ENCODE results near the gene CLDN24.

DNA sequence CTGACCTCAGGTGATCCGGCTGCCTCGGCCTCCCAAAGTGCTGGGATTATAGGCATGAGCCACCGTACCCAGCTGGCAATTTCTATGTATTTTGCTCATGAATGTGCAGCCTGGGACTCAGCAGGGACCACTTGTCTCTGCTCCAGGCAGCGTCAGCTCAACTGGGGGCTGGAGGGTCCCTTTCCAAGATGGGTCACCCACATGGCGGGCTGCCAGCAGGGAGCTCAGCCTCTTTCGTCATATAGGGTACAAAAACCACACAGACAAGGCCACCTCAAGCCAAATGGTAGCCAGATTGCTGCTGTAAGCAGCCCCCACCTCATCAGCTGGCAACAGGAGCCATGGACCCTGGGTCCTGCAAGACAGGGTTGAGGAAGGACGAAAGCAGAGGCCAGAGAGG, 2.4 kb upstream of the CLDN24 start:
- no peak for TF ChIP-seq EZH2 (optimal IDR thresholded peaks at IDR 0.05; ENCODE audit: low read depth, low read length)
- TF ChIP-seq, protein P1, sequence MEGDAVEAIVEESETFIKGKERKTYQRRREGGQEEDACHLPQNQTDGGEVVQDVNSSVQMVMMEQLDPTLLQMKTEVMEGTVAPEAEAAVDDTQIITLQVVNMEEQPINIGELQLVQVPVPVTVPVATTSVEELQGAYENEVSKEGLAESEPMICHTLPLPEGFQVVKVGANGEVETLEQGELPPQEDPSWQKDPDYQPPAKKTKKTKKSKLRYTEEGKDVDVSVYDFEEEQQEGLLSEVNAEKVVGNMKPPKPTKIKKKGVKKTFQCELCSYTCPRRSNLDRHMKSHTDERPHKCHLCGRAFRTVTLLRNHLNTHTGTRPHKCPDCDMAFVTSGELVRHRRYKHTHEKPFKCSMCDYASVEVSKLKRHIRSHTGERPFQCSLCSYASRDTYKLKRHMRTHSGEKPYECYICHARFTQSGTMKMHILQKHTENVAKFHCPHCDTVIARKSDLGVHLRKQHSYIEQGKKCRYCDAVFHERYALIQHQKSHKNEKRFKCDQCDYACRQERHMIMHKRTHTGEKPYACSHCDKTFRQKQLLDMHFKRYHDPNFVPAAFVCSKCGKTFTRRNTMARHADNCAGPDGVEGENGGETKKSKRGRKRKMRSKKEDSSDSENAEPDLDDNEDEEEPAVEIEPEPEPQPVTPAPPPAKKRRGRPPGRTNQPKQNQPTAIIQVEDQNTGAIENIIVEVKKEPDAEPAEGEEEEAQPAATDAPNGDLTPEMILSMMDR (IDR thresholded peaks at IDR 0.05; ENCODE audit: low read length), result no peak
